Measurements from ENCODE around the gene SCNN1A.

SCNN1A gene

DNA sequence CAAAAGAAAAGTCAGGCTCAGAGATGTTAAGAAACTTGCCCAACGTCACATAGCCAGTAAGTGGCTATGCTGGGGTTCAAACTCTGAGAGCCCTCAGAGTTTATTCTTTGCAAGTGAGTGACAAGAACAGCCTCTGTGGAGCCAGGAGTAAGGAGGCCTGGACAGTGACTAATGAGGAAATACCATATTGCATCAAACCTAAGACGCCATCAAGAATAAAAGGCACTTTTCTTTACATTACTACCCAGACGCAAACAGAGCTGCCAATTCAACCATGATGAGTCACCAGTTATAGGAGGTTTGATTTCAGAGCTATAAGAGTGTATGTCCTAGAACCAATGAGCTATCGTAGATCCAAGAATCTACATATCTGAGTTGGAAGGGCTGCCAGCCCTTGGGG, 42.9 kb downstream of the SCNN1A start:
- no peak for DNase-seq (ENCODE audit: low read depth)

- DNase-seq (ENCODE audit: low read depth) = no peak
Measured at GRCh38 chr12:6330999-6331714, 44.2 kb downstream of the SCNN1A start.

DNA sequence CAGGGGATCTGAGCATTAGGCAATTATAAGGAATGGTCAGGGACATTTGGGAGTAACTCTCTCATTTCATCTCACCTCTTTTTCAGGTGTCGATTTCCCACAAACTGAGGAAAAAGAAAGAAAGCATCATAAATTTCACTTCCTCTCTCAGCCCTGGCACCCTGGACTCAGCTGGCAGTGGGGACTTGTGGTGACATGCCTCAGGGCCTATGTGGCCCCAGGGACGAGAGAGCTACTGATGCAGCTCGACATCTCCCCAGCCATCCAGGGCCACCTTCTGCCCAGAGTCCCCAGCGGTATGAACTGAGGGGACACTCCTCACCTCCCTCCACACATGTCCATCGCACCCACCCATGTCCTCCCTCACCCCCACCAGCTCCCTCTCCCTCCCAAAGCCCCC, 45.2 kb downstream of the SCNN1A start:
- no peak for DNase-seq (ENCODE audit: low read depth)

DNA sequence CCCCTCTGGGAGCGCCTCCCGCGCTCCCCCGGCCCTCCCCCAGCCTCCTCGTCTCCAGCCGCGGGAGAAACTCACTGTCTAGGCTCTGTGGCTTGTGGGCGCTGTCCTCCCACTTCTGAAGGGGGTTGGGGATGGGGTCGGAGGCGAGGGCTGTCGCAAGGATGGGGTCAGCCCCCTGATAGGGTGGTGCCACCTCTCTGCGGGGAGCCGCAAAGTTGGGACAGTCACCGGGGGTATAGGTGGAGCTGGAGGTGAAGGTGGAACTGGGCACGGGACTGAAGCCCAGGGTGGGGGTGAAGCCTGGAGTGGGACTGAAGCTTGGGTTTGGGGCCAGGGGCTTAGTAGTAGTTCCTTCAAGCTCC, 45.7 kb downstream of the SCNN1A start:
- DNase-seq (ENCODE audit: low read depth) = no peak

- DNase-seq (ENCODE audit: low read depth) = no peak
Measured at GRCh38 chr12:6328945-6329702, 46.2 kb downstream of the SCNN1A start.

DNA sequence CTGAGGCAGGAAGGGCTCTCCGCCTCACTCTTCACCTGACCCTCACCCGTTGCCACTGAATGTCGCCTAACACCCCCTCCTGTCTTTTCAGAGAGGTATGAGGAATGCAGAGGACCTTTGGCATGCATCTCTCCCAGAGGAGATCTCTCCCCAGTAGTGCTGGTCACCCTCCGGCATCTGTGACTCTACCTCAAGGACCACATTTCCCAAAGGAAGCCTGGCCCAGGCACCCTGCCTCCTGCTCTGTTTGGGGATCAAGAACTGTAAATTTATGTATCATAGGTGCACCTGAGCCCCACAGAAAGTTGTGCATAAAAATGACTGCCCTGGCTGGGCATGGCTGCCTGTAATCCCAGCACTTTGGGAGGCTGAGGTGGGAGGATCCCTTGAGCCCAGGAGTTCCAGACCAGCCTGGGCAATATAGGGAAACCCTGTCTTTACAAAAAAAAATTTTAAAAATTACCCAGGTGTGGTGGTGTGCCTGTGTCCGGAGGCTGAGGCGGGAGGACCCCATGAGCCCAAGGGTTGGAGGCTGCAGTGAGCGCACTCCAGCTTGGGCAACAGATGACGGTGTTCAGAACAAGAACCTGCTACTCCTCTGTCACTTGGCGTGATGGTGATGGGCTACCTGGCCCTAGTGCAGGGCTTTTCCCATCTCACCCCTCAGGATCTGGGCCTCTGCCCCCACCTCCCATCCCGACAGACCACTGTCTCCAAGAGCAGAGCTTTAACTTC, 47.2 kb downstream of the SCNN1A start:
- no peak for DNase-seq (ENCODE audit: low read depth)

- DNase-seq (ENCODE audit: low read depth) = no peak
Measured at GRCh38 chr12:6327229-6328041, 47.9 kb downstream of the SCNN1A start.

- no peak for DNase-seq (ENCODE audit: low read depth)
Measured at GRCh38 chr12:6326316-6327228, 48.8 kb downstream of the SCNN1A start.

DNA sequence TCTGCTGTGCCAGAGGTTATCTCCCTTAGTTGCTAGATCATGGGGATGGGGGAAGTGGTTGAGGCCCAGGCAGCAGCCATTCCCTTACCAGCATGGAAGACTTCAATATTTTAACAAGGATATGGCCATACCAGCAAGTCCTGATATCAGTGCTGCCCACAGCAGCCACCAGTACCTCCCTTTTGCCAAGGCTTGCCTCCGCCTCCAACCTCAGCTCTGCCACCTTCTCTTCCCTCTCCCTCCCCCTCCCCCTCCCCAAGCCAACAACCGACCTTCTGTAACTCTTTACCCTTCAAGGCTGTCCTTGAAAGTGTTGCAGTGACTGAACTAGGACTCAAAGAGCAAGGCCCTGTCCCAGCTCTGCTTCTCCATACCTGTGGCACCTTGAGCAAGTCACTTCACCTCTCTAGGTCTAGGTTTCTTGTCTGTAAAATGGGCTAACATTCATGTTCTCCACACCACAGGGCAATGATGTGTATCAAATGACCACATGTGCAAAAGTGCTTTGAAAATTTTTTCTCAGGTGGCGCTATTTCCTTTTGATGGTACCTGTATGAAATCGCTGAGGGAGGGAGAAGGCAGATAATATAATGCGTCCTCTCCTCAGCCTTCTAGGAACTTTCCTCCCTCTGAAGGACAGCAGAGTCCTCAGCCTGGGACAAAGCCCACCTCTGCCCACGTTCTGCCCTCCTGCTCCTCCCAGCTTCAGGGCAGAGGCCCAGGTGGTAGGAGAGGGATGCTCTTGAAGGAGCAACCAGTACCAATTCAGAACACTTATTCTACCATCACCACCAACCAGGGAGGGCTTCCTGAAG, 50.2 kb downstream of the SCNN1A start:
- no peak for DNase-seq (ENCODE audit: low read depth)

DNA sequence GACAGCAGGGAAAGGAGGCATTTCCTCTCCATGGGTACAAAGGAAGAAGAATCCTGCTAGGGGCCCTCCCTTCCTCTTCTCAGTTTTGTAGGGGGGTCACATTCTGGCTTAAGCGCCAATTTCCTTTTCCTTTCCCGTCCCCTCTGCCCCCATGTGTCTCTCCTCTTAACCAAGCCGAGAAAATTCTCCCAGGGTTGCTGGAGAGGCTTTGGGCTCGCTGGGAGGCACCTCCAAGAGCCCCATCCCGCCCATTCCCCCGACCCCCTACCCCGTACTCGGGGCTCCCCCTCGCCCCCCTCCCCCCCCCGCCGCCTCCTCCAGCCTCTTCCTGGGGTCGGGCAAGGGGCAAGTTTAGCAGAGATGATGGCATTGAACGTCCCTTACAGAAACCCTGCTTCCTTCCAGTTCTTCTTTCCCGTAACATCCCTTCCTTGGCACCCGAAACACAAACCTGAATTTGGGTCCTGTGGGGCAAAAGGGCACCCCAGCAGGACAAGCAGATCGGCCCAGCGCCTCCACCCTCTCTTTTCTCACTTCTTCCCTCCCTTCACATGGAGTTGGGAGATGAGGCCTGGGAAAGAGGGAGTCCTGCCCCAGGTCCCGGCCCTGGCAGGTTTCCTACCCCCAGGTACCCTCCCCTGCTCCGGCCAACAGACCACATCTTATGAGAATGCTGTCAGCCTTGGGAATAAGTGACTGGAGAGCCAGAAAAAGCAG, 51.2 kb downstream of the SCNN1A start:
- DNase-seq (ENCODE audit: low read depth) = no peak

- no peak for DNase-seq (ENCODE audit: low read depth)
Measured at GRCh38 chr12:6323340-6323994, 51.9 kb downstream of the SCNN1A start.

DNA sequence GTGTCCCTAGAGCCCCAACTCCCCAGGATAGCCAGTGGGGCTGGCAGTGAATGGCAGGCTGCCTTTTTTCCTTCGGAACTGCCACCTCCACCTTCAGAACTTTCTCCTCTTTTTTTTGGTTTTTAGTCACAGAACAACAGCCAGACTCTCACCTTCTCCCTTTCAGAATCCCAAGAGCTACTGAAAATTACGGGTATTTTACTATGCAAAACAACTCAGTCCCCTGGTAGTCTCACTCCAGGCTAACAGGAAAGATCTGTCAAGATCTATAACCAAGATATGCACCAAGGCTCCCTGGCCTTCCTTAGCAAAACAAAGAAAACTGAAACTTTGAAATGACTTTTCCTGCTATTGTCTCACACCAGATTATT, 52.4 kb downstream of the SCNN1A start:
- no peak for DNase-seq (ENCODE audit: low read depth)

DNA sequence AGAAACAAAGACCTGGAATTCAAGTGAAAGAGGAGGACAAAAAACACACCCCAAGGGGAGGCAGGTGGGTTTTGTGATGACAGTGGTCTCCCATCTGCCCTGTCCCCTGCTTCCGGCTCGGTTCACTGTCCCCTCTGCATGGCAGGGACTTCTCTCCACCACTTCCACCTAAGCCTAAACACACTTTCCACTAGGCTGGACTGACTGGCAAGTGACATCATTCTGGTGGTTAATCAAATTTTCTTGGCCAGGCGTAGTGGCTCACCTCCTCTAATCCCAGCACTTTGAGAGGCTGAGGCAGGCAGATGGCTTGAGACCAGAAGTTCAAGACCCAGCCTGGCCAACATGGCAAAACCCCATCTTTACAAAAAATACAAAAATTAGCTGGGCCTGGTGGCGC, 53.0 kb downstream of the SCNN1A start:
- no peak for DNase-seq (ENCODE audit: low read depth)

GRCh38 chr12:6321905-6322304, 53.5 kb downstream of the SCNN1A start:
- no peak for DNase-seq (ENCODE audit: low read depth)

DNA sequence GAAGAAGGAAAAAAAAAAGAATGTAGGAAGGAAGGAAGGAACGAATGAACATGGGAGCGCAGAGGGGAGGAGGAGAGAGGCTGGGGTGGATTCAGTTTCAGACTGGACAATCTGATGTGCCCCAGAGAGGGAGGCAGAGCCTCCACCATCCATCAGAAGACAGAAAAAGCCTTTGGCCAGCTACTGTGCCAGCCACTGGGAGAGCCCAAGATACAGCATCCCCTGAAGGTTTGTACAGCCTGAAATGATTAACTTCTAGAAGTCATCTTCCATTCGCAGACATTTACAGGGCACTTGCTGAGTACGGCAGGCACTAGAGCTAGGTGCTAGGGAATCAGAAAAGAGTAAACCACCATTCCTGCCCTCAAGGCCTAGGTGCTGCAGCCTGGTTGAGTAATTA, 55.9 kb downstream of the SCNN1A start:
- DNase-seq (ENCODE audit: low read depth) = no peak

DNA sequence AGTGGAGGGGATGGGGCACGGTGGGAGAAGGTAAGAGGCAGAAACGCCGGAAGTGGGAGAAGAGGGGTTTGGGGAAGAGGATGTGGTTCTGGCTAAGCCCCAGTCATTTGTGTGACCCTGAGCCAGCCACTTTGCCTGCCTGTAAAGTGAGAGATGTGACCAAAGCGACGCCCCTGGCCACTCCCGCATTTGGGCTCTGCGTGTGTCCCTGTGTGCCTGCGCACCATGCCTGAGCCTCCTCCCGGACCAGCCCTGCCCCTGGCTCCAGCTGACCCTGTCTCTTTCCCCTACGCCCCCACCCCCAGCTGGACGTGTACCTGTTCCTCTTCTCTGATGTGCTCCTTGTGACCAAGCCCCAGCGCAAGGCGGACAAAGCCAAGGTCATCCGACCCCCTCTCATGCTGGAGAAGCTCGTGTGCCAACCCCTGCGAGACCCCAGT, 56.9 kb downstream of the SCNN1A start:
- DNase-seq (ENCODE audit: low read depth) = no peak

- no peak for DNase-seq (ENCODE audit: low read depth)
Measured at GRCh38 chr12:6317693-6318439, 57.5 kb downstream of the SCNN1A start.

- DNase-seq (ENCODE audit: low read depth) = no peak
Measured at GRCh38 chr12:6316921-6317692, 58.3 kb downstream of the SCNN1A start.
